ENCODE data around the gene PPP2R5B.

Gene PPP2R5B

DNA sequence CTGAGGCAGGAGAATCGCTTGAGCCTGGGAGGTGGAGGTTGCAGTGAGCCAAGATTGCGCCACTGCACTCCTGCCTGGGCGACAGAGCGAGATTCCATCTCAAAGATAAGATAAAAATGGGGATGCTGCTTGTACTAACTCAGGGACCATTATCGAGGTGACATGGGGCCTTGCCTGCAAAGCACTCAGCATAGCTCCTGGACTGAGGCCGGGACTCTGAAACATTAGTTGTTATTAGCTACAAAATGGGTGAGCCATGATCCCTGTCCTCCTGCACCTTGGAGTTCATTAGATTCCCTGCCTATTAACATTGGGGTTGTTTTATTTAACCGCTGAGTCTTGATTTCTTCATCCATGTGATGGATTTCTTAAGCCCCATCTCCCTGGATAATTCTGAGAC, 5.1 kb downstream of the PPP2R5B start:
- TF ChIP-seq, protein P1, sequence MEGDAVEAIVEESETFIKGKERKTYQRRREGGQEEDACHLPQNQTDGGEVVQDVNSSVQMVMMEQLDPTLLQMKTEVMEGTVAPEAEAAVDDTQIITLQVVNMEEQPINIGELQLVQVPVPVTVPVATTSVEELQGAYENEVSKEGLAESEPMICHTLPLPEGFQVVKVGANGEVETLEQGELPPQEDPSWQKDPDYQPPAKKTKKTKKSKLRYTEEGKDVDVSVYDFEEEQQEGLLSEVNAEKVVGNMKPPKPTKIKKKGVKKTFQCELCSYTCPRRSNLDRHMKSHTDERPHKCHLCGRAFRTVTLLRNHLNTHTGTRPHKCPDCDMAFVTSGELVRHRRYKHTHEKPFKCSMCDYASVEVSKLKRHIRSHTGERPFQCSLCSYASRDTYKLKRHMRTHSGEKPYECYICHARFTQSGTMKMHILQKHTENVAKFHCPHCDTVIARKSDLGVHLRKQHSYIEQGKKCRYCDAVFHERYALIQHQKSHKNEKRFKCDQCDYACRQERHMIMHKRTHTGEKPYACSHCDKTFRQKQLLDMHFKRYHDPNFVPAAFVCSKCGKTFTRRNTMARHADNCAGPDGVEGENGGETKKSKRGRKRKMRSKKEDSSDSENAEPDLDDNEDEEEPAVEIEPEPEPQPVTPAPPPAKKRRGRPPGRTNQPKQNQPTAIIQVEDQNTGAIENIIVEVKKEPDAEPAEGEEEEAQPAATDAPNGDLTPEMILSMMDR (IDR thresholded peaks at IDR 0.05; ENCODE audit: insufficient read depth, missing control alignments) = no peak
- FAIRE-seq = no peak
- DNase-seq (ENCODE audit: insufficient read length, low spot score) = no peak

DNA sequence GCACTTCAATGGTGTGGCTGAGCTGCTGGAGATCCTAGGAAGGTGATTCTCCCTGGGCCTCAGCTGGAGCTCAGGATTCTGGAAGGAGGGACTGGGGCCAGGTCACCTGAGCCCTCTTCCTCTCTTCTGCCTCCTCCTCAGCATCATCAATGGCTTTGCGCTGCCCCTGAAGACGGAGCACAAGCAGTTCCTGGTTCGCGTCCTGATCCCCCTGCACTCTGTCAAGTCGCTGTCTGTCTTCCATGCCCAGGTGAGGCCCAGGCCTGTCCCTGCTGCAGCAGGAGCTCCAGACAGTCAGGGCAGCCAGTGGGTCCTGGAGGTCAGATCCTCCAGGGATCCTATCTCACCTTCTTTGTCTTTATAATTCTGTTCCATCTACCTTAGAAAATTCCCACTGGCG, 5.9 kb downstream of the PPP2R5B start:
- TF ChIP-seq, protein P1 (IDR thresholded peaks at IDR 0.05; ENCODE audit: insufficient read depth, missing control alignments) = no peak
- FAIRE-seq (no peak), DNase-seq (ENCODE audit: insufficient read length, low spot score) (no peak)

DNA sequence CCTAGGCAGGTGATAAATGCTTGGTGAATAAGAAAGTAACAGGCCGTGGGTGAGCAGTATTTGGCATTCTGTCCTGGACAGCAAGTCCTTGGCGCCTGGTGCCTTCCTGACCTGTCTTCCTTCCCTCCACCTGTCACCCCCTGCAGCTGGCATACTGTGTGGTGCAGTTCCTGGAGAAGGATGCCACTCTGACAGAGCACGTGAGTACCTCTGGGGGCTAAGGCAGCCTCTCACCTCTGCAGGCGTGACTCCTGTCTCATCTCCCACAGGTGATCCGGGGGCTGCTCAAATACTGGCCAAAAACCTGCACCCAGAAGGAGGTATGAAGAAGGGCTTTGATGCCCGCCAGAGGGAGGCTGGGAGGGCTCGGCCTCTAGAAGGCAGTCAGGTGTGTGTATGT, 6.8 kb downstream of the PPP2R5B start:
- TF ChIP-seq, protein P1 (IDR thresholded peaks at IDR 0.05; ENCODE audit: insufficient read depth, missing control alignments) = no peak
- no peak for DNase-seq (ENCODE audit: insufficient read length, low spot score)

DNA sequence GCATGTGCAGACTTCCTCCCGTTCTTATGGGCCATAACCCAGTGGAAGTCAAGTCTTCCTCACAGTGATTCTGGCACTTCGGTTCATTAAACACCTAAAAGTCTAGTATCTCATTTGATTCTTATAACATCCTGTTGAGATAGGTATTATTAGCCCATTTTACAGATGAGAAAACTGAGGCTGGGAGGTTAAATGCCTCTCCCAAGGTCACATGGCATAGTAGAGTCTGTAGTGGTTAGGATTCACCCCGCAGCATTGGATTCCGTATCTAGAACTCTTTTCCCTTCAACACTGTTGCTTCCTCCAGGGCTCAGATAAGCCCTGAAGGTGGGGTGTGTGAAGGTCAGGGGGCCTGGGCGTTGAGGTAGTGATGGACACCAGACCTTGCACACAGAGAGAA, 7.8 kb downstream of the PPP2R5B start:
- TF ChIP-seq, protein P1 (IDR thresholded peaks at IDR 0.05; ENCODE audit: insufficient read depth, missing control alignments) = no peak
- FAIRE-seq (no peak), DNase-seq (ENCODE audit: insufficient read length, low spot score) (no peak)

More for the DNA sequence above, 6.8 kb downstream of the PPP2R5B start:
- FAIRE-seq = no peak

DNA sequence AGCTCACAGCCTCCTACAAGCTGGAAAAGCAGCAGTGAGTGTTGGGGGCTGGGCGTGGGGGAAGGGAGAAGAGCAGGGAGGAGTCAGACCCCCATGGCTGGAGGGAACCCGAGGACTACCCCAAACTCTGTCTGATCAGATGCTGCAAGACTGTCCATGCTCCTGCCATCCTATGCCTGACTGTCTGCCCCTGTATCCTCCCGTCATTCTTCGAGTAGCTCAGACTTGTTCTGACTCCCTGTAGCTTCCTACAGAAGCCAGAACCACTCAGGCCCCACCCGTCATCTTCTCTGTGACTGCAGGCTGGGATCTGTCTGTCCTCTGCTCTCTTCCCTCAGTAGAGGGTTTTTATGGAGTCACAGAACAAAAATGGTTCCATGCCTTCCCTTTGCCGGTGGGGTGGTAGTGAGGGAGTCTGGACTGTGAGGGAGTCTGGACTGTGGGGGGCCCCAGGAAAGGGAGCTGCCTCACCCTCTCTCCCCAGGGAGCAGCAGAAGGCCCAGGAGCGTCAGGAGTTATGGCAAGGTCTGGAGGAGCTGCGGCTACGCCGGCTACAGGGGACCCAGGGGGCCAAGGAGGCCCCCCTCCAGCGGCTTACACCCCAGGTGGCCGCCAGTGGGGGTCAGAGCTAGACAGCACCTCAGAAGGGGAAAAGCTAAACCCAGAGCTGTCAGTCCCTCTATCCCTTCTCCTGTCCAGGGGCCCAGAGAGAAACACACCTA, 8.9 kb downstream of the PPP2R5B start:
- TF ChIP-seq, protein P1 (IDR thresholded peaks at IDR 0.05; ENCODE audit: insufficient read depth, missing control alignments) = no peak
- DNase-seq (ENCODE audit: insufficient read length, low spot score) (no peak), FAIRE-seq (no peak)

DNA sequence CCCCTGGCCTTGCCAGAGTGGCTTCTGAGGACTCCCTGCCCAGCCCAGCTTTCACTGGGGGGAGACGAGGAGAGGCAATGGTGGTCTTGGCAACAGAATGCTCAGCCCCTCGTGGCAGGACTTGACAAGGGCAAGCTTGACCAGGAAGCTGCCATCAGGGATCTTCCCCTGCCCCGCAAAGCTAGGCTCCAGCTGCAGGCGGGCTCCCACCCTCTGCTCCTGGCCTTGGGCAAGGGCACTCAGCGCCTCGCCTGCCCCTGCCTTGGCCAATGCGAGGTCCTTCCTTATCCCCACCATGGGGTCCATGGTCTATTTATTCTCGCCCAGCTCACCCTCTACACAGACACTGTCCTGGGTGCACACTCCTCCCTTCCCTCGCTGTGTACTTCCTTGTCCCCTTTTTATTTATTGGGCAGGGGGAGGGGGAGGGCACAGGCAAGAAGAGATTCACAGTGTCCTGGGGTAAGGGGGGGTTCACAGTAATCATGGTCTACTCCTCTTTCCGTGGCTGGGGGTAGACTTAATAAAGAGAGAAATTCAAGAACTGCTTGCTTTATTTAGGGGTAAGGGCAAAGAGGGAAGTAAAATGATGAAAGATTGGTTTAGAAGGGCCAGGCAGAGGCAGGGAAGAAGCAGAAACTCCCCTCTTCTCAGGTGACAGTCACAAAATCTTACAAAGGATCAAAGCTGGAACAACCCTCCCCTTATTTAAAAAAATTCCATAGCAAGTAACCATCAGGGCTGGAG, 9.6 kb downstream of the PPP2R5B start:
- TF ChIP-seq, protein P1 (IDR thresholded peaks at IDR 0.05; ENCODE audit: insufficient read depth, missing control alignments) = no peak
- FAIRE-seq (no peak), DNase-seq (ENCODE audit: insufficient read length, low spot score) (no peak)

Measured in D721Med (cell line).